H9 (cell line): ENCODE data around the gene CATSPERE. TPM values are rescaled to one million over a fixed set of nuclear protein-coding genes. Genes with fewer than 3 reads are reported as not detected.

Source experiments
- DNase-seq: peaks from one replicate; pipeline ENCODE4 v3.0.0-alpha.2; 2017
- H2AFZ ChIP-seq: one replicate; pipeline ENCODE4 v1.6.1; 2013; ENCODE audit warnings: mild to moderate bottlenecking, low read length, control low read depth, moderate library complexity
- H2AK5ac ChIP-seq: 2 replicates; pipeline ENCODE4 v1.6.1; 2013; ENCODE audit warnings: low read length, control low read depth, mixed read lengths; ENCODE audit not compliant: insufficient read length
- H2BK120ac ChIP-seq: one replicate; pipeline ENCODE4 v1.6.1; 2013; ENCODE audit warnings: low read depth, mild to moderate bottlenecking, low read length, control low read depth, inconsistent platforms; ENCODE audit not compliant: poor library complexity, severe bottlenecking
- H2BK12ac ChIP-seq: 2 replicates; pipeline ENCODE4 v1.6.1; 2013; ENCODE audit warnings: low read length, control low read depth, mixed read lengths, low read depth; ENCODE audit not compliant: insufficient read length
- H2BK15ac ChIP-seq: 2 replicates; pipeline ENCODE4 v1.6.1; 2013; ENCODE audit warnings: low read depth, low read length, control low read depth
- H2BK20ac ChIP-seq: one replicate; pipeline ENCODE4 v1.6.1; 2013; ENCODE audit warnings: low read depth, mild to moderate bottlenecking, low read length, control low read depth, inconsistent platforms; ENCODE audit not compliant: poor library complexity, severe bottlenecking
- H2BK5ac ChIP-seq: 2 replicates; pipeline ENCODE4 v1.6.1; 2013; ENCODE audit warnings: low read length, control low read depth, mixed read lengths; ENCODE audit not compliant: insufficient read length
- H3K14ac ChIP-seq: 2 replicates; pipeline ENCODE4 v1.6.1; 2013; ENCODE audit warnings: low read length, control low read depth; ENCODE audit not compliant: insufficient read depth
- H3K18ac ChIP-seq: 2 replicates; pipeline ENCODE4 v1.6.1; 2013; ENCODE audit warnings: low read depth, mild to moderate bottlenecking, mixed read lengths, low read length, control low read depth; ENCODE audit not compliant: insufficient read length
- H3K23ac ChIP-seq: 2 replicates; pipeline ENCODE4 v1.6.1; 2013; ENCODE audit warnings: low read length, control low read depth, mixed read lengths, low read depth; ENCODE audit not compliant: insufficient read length
- H3K23me2 ChIP-seq: 2 replicates; pipeline ENCODE4 v1.6.1; 2013; ENCODE audit warnings: low read depth, mild to moderate bottlenecking, mixed read lengths, low read length, control low read depth; ENCODE audit not compliant: insufficient read length, poor library complexity, severe bottlenecking
- H3K27ac ChIP-seq: 2 replicates; pipeline ENCODE4 v1.5.1; 2013; ENCODE audit warnings: low read length, control low read depth, mixed read lengths, low read depth; ENCODE audit not compliant: insufficient read length
- H3K27me3 ChIP-seq: 2 replicates; pipeline ENCODE4 v1.6.1; 2013; ENCODE audit warnings: low read length, control low read depth, inconsistent platforms; ENCODE audit not compliant: insufficient read depth
- H3K4ac ChIP-seq: 2 replicates; pipeline ENCODE4 v1.6.1; 2013; ENCODE audit warnings: low read depth, mild to moderate bottlenecking, control low read depth, inconsistent platforms, low read length, moderate library complexity
- H3K4me1 ChIP-seq: 2 replicates; pipeline ENCODE4 v1.6.1; 2013; ENCODE audit warnings: low read length, control low read depth, inconsistent platforms; ENCODE audit not compliant: insufficient read depth
- H3K4me2 ChIP-seq: 2 replicates; pipeline ENCODE4 v1.6.1; 2013; ENCODE audit warnings: low read length, control low read depth, mixed read lengths; ENCODE audit not compliant: insufficient read length, insufficient read depth
- H3K56ac ChIP-seq: 2 replicates; pipeline ENCODE4 v1.6.1; 2013; ENCODE audit warnings: low read depth, mild to moderate bottlenecking, mixed read lengths, low read length, control low read depth; ENCODE audit not compliant: insufficient read length
- H3K79me1 ChIP-seq: 2 replicates; pipeline ENCODE4 v1.6.1; 2013; ENCODE audit warnings: low read depth, mild to moderate bottlenecking, moderate library complexity, low read length, control low read depth, inconsistent platforms; ENCODE audit not compliant: insufficient read depth, poor library complexity, severe bottlenecking
- H3K79me2 ChIP-seq: 2 replicates; pipeline ENCODE4 v1.6.1; 2013; ENCODE audit warnings: low read length, control low read depth, inconsistent platforms; ENCODE audit not compliant: insufficient read depth
- H3K9ac ChIP-seq: 2 replicates; pipeline ENCODE4 v1.6.1; 2013; ENCODE audit warnings: low read length, control low read depth, mixed read lengths; ENCODE audit not compliant: insufficient read length; ENCODE audit errors: extremely low read depth
- H3K9me3 ChIP-seq: one replicate; pipeline ENCODE4 v1.6.1; 2013; ENCODE audit warnings: low read depth, low read length, inconsistent platforms; ENCODE audit not compliant: control insufficient read depth
- H3T11ph ChIP-seq: one replicate; pipeline ENCODE4 v1.6.1; 2013; ENCODE audit warnings: mild to moderate bottlenecking, low read length, control low read depth, inconsistent platforms
- H4K20me1 ChIP-seq: one replicate; pipeline ENCODE4 v1.6.1; 2013; ENCODE audit not compliant: control insufficient read depth, insufficient read length, insufficient read depth
- H4K5ac ChIP-seq: 2 replicates; pipeline ENCODE4 v1.6.1; 2013; ENCODE audit warnings: low read depth, mild to moderate bottlenecking, mixed read lengths, low read length, control low read depth; ENCODE audit not compliant: insufficient read length
- H4K8ac ChIP-seq: replicated peaks from 2 replicates; pipeline ENCODE4 v1.6.1; 2013; ENCODE audit warnings: low read length, control low read depth, mixed read lengths, low read depth; ENCODE audit not compliant: insufficient read length
- H4K91ac ChIP-seq: 2 replicates; pipeline ENCODE4 v1.6.1; 2013; ENCODE audit warnings: low read depth, mild to moderate bottlenecking, moderate library complexity, mixed read lengths, low read length, control low read depth; ENCODE audit not compliant: insufficient read length
- H3K27ac Mint-ChIP-seq, 3 experiments: 2 replicates in 2 of 3; 3 replicates in 1 of 3; pipeline ENCODE4 v1.8.0; 2020 to 2021; ENCODE audit warnings: mixed read lengths in 3 of 3, mild to moderate bottlenecking in 1 of 3, moderate library complexity in 1 of 3
- H3K27me3 Mint-ChIP-seq: 2 replicates; pipeline ENCODE4 v1.8.0; 2021; ENCODE audit warnings: low read depth, mild to moderate bottlenecking, moderate library complexity, mixed read lengths
- H3K36me3 Mint-ChIP-seq, 3 experiments: 2 replicates in 2 of 3; 3 replicates in 1 of 3; pipeline ENCODE4 v1.8.0; 2020 to 2021; ENCODE audit warnings: low read depth in 3 of 3, mixed read lengths in 3 of 3; ENCODE audit not compliant: insufficient read depth in 1 of 3
- H3K4me1 Mint-ChIP-seq, 2 experiments: 2 replicates each; pipeline ENCODE4 v1.8.0; 2020; ENCODE audit warnings: mixed read lengths in 2 of 2
- H3K4me3 Mint-ChIP-seq, 2 experiments: 2 replicates in 1 of 2; 3 replicates in 1 of 2; pipeline ENCODE4 v1.8.0; 2020 to 2021; ENCODE audit warnings: mild to moderate bottlenecking in 2 of 2, mixed read lengths in 2 of 2, moderate library complexity in 1 of 2
- H3K9me3 Mint-ChIP-seq, 2 experiments: 2 replicates in 1 of 2; 3 replicates in 1 of 2; pipeline ENCODE4 v1.8.0; 2020; ENCODE audit warnings: mild to moderate bottlenecking in 2 of 2, mixed read lengths in 2 of 2, moderate library complexity in 1 of 2
- CTCF ChIP-seq: fragments of 200-600 bp; sonication (generic); conservative IDR thresholded peaks from 3 replicates; pipeline ENCODE4 v1.8.0; 2021; ENCODE audit warnings: antibody characterized with exemption, mild to moderate bottlenecking
- WGBS: extraction: QIAGEN DNeasy Blood & Tissue Kit; methylation state at CpG from one replicate; pipeline ENCODE4 v1.1.7; 2013; ENCODE audit warnings: missing lambda C conversion rate, low lambda C conversion rate, mixed read lengths; ENCODE audit not compliant: insufficient read length; ENCODE audit errors: extremely low coverage; 5-methylcytosine and 5-hydroxymethylcytosine counted together
- total RNA-seq: library from RNA; stranded (reverse); gene quantifications from 2 replicates; pipeline ENCODE4 v1.2.1, GENCODE V29; 2021

The CATSPERE gene
- total RNA-seq, 1 experiment from 2014 or later: 0.31 TPM

DNA sequence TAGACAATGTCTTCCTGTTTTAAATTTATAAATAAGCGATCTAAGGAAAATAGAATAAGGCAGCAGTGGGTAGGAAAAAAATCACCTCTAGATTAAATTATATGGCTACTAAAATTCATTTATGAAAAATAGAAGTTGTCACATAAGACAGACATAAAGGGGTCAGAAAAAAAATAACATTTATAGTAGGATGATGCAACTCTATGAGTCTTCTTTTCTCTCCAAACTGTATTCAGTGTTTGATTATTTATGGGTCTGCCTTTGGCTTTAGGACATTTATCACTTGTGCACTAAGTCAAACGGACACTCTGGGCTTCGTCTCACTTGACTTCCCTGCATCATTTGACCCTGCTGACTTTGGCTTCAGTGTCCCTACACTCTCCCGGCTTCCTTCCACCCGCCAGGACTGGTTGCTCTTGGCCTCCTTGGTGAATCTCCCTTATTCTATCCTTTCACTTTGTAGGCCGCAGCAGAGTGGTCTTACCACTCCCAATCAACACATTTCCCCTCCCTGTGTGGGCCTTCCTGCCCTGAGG lies 144.8 kb downstream of the CATSPERE start:
- Histone ChIP-seq H3K14ac (no peak overlapping the region), H4K20me1 (no peaks in the 10 kb centered on the region), H4K5ac (no peak overlapping the region), H3K79me2 (no peaks in the 10 kb centered on the region), H4K91ac (no peak overlapping the region), H3K4ac (no peak overlapping the region), H2BK120ac (no peak overlapping the region), H3K23ac (no peak overlapping the region), H2AFZ (no peak overlapping the region), H2BK12ac (no peak overlapping the region), H3K23me2 (no peaks in the 10 kb centered on the region), H3K18ac (no peak overlapping the region), H2BK15ac (no peak overlapping the region), H3K79me1 (no peaks in the 10 kb centered on the region), H3T11ph (no peak overlapping the region), H2AK5ac (no peak overlapping the region), H2BK5ac (no peak overlapping the region), H3K4me1 (peaks cover 3% of the 10 kb centered on the region; the same call in 1 of the 2 replicates), H3K9ac (no peak overlapping the region), H3K4me2 (no peak overlapping the region), H3K27ac (no peak overlapping the region), H2BK20ac (no peak overlapping the region), H4K8ac (no peak overlapping the region), H3K27me3 (no peaks in the 10 kb centered on the region), H3K56ac (no peak overlapping the region), H3K9me3 (no peaks in the 10 kb centered on the region)
- Mint-ChIP-seq H3K27ac (peak overlapping the region in 2 of 3 experiments; percentile 43 to 83; a peak in 1 of 7 replicates), H3K4me1 (peaks cover 5% of the 10 kb centered on the region in 2 experiments), H3K36me3 (peaks cover 0 to 2% (median 0%) of the 10 kb centered on the region in 3 experiments; a peak in 1 of 7 replicates), H3K4me3 (no peak overlapping the region), H3K27me3 (no peaks in the 10 kb centered on the region), H3K9me3 (no peaks in the 10 kb centered on the region)
- no peak for DNase-seq
- WGBS: no CpG with 5 or more reads among the region's 6 CpGs
- TF ChIP-seq CTCF: no peak
